ENCODE measurements around the gene OSBPL6. TPM values are rescaled to one million over a fixed set of nuclear protein-coding genes. Genes with fewer than 3 reads are reported as not detected.
A peak's percentile ranks its signal among the peaks of the same experiment; 100 is the strongest.

OSBPL6 gene
- total and polyA plus RNA-seq, 10 of the 15 experiments (the other 5 are each of a cell fraction or from before 2014, with no cell fraction given): 0.01 to 0.08 (median 0.03) TPM; not detected in 5

DNA sequence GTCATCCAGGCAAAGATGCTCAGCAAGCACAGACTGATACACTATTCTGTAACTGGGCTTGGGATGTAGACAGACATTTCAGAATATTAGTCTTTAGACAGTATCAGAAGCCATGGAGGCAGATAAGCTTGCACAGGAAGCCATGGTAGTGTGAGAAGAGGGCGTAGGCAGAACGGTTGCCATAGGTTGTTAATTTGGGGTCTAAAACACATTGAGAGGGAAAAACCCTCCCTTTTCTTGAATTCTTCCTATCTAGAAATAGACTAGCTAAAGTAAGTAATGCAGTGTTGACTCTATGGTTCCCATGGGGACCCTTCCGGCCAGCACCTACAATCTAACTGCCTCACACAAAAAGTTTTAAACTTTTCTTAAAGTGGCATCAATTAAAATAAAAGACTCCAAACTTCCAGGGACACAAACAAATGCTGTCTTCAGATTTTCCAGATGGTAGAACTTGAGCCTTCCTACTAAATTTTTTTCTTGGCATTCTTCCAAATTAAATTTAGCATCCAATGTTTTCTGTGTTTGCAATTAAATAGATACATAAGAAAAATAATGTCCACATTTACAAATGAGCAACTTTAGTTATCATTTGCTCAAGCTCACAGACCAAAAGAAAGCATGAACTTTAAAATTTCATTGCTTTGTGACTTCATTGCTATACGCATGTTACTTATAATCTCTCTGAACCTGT, 254.8 kb downstream of the OSBPL6 start (continued):
- TF ChIP-seq KAT2A (conservative IDR thresholded peaks at IDR 0.05; ENCODE audit: control insufficient read depth, low read depth, low read length) (no peak), DPF2 (IDR thresholded peaks at IDR 0.05) (no peak), NR2C1 (IDR thresholded peaks at IDR 0.05) (no peak), SREBF2 (IDR thresholded peaks at IDR 0.05; ENCODE audit: low read length) (no peak), MXI1 (IDR thresholded peaks at IDR 0.05; ENCODE audit: low read depth, low read length) (no peak), ETV6 (conservative IDR thresholded peaks at IDR 0.05 in 1 of 2, IDR thresholded peaks at IDR 0.05 in 1 of 2; ENCODE audit: borderline replicate concordance in 1 of 2, low read depth in 1 of 2) (no peak), STAT3 (IDR thresholded peaks at IDR 0.05; ENCODE audit: low read depth, low read length) (no peak), SMARCA5 (IDR thresholded peaks at IDR 0.05) (no peak), EED (IDR thresholded peaks at IDR 0.05; ENCODE audit: low read depth) (no peak), ZSCAN29 (IDR thresholded peaks at IDR 0.05) (no peak), TCF3 (IDR thresholded peaks at IDR 0.05; ENCODE audit: borderline replicate concordance, insufficient read depth, low read depth, low read length) (no peak), SMAD5 (IDR thresholded peaks at IDR 0.05; ENCODE audit: low read depth) (no peak), HDGF (IDR thresholded peaks at IDR 0.05) (no peak), NFYB (IDR thresholded peaks at IDR 0.05; ENCODE audit: insufficient read depth, low read depth, low read length) (no peak), TBL1XR1 (IDR thresholded peaks at IDR 0.05; ENCODE audit: low read depth, low read length) (0 out of 2 replicates have a peak, but pooled peaks have one; percentile 36), HSF1 (IDR thresholded peaks at IDR 0.05; ENCODE audit: low read depth, low read length) (no peak), BCL11A (IDR thresholded peaks at IDR 0.05; ENCODE audit: low read depth, low read length) (no peak), GATAD2B (conservative IDR thresholded peaks at IDR 0.05; ENCODE audit: low read depth) (no peak), NBN (IDR thresholded peaks at IDR 0.05) (no peak), KDM1A (IDR thresholded peaks at IDR 0.05; ENCODE audit: borderline replicate concordance) (no peak), SUZ12 (IDR thresholded peaks at IDR 0.05; ENCODE audit: unreplicated experiment) (no peak), ASH2L (IDR thresholded peaks at IDR 0.05; ENCODE audit: borderline replicate concordance, low read depth) (no peak), MEF2B (IDR thresholded peaks at IDR 0.05; ENCODE audit: partially characterized antibody, poor library complexity, severe bottlenecking) (peak; percentile 50), SMC3 (IDR thresholded peaks at IDR 0.05; ENCODE audit: borderline replicate concordance, low read length) (no peak)
- TF ChIP-seq, protein P1, sequence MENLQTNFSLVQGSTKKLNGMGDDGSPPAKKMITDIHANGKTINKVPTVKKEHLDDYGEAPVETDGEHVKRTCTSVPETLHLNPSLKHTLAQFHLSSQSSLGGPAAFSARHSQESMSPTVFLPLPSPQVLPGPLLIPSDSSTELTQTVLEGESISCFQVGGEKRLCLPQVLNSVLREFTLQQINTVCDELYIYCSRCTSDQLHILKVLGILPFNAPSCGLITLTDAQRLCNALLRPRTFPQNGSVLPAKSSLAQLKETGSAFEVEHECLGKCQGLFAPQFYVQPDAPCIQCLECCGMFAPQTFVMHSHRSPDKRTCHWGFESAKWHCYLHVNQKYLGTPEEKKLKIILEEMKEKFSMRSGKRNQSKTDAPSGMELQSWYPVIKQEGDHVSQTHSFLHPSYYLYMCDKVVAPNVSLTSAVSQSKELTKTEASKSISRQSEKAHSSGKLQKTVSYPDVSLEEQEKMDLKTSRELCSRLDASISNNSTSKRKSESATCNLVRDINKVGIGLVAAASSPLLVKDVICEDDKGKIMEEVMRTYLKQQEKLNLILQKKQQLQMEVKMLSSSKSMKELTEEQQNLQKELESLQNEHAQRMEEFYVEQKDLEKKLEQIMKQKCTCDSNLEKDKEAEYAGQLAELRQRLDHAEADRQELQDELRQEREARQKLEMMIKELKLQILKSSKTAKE (IDR thresholded peaks at IDR 0.05; ENCODE audit: low read depth, poor library complexity, severe bottlenecking): no peak
- TF ChIP-seq, protein P2, sequence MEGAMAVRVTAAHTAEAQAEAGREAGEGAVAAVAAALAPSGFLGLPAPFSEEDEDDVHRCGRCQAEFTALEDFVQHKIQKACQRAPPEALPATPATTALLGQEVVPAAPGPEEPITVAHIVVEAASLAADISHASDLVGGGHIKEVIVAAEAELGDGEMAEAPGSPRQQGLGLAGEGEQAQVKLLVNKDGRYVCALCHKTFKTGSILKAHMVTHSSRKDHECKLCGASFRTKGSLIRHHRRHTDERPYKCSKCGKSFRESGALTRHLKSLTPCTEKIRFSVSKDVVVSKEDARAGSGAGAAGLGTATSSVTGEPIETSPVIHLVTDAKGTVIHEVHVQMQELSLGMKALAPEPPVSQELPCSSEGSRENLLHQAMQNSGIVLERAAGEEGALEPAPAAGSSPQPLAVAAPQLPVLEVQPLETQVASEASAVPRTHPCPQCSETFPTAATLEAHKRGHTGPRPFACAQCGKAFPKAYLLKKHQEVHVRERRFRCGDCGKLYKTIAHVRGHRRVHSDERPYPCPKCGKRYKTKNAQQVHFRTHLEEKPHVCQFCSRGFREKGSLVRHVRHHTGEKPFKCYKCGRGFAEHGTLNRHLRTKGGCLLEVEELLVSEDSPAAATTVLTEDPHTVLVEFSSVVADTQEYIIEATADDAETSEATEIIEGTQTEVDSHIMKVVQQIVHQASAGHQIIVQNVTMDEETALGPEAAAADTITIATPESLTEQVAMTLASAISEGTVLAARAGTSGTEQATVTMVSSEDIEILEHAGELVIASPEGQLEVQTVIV (IDR thresholded peaks at IDR 0.05; ENCODE audit: borderline replicate concordance, partially characterized antibody): no peak
